ENCODE data around the gene AAGAB.
A peak's percentile ranks its signal among the peaks of the same experiment; 100 is the strongest.
"Not testable (repeated sequence)": the region's sequence is repeated elsewhere in the genome, so short reads cannot be mapped to it uniquely, and the experiment has no call there.

AAGAB gene

GRCh38 chr15:67251318-67251717, 3.1 kb downstream of the AAGAB start:
- no peak for DNase-seq

DNA sequence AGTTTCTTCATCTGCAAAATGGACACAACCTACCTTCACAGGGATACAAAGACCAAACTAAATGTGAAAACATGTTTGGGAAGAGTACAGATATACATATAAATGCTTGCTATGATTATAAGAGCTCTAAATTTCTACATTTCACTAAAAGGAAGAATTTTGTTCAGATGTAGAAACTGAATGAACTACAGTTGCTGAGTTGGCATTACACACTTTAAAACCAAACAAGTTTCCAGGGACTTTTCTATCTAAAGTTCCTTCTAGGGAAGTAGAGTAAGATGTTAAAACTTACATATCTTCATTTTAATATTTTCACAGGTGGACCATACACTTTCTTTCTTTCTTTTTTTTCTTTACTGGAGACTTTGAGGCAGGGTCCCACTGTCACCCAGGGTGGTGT, 4.6 kb downstream of the AAGAB start:
- DNase-seq, result no peak

DNA sequence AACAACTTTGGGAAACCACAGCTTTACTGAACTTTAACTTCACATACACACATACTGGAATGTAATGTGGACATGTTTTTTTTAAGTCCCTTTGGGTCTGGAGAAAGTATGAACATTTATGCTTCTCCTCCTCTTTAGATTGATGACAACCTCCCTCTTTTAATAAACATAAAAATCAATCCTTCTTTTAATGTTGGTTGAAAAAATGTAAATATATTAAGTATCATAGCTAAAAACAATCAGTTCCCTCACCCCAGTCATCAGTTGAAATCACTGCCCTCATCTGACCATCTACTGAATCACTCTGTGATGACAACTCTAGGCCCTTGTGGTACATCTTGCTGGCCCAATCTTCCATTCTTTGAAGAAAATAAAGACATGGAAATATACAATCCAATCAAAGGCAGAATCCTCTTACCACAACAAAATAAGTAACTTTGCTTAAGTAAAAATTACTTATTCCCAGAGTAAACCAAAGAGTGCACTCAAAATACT, 6.4 kb downstream of the AAGAB start:
- DNase-seq, result no peak

DNA sequence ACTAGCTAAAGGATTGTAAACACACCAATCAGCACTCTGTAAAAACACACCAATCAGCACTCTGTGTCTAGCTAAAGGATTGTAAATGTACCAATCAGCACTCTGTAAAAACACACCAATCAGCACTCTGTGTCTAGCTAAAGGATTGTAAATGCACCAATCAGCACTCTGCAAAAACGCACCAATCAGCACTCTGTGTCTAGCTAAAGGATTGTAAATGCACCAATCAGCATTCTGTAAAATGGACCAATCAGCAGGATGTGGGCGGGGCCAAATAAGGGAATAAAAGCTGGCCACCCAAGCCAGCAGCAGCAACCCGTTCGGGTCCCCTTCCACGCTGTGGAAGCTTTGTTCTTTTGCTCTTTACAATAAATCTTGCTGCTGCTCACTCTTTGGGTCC, 7.9 kb downstream of the AAGAB start:
- not testable (repeated sequence) for DNase-seq

GRCh38 chr15:67244971-67245478, 9.4 kb downstream of the AAGAB start:
- DNase-seq, result no peak

GRCh38 chr15:67242708-67243111, 11.8 kb downstream of the AAGAB start:
- DNase-seq, result no peak

- DNase-seq, result no peak
These were observed 13.2 kb downstream of the AAGAB start for GRCh38 chr15:67241132-67241855.

GRCh38 chr15:67240235-67241131, 14.0 kb downstream of the AAGAB start:
- peak; percentile 15 to 23 for DNase-seq

DNA sequence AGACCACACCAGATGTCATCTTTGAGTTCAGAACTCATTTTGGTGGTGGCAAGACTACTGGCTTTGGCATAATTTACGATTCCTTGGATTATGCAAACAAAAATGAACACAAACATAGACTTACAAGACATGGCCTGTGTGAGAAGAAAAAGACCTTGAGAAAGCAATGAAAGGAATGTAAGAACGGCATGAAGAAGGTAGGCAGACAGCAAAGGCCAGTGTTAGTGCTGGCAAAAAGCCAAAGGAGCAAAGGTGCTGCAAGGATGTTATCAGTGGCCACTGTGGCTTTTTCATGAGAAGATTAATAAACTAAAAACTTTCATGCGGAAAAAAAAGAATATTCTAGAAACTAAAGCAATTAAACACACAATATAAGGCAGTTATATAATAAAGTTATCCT, 21.9 kb downstream of the AAGAB start:
- no peak for DNase-seq

- no peak for DNase-seq
These were observed 24.0 kb downstream of the AAGAB start for GRCh38 chr15:67230504-67230903.

GRCh38 chr15:67228286-67228685, 26.2 kb downstream of the AAGAB start:
- no peak for DNase-seq

GRCh38 chr15:67227846-67228245, 26.6 kb downstream of the AAGAB start:
- DNase-seq, result no peak

GRCh38 chr15:67227431-67227830, 27.0 kb downstream of the AAGAB start:
- no peak for DNase-seq

- DNase-seq, result no peak
These were observed 29.1 kb downstream of the AAGAB start for GRCh38 chr15:67225336-67225735.

GRCh38 chr15:67224889-67225288, 29.6 kb downstream of the AAGAB start:
- no peak for DNase-seq

DNA sequence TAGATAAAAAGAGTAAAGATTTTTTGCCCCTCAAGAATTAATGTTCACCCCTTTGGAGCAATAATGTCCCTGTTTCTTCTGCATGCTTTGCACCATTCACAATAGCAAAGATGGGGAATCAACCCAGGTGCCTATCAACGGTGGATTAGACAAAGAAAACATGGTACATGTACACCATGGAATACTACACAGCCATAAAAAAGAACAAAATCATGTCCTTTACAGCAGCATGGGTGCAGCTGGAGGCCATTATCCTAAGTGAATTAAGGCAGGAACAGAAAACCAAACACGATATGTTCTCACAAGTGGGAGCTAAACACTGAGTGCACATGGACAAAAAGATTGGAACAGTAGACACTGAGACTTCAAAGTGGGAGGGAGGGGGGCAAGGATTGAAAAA, 35.2 kb downstream of the AAGAB start:
- no peak for DNase-seq

- DNase-seq, result no peak
These were observed 36.0 kb downstream of the AAGAB start for GRCh38 chr15:67218428-67218827.

DNA sequence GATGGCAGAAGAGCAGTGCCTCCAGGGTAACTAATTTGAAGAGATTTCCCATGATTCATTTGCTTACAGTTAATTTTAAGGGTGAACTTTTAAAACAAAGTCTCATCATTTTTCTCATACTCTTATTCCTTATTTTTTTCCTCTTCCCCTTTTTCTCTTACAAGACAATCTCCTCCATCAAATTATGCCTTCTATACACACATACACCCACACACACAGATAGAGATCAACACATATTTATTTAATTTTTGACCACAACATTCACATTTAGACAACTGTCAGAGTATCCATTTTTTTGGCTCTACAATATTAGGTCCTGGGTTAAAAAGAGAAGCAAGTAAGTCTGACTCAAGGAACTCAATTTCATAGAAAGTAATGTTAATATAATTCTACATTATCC, 37.6 kb downstream of the AAGAB start:
- DNase-seq, result no peak

- no peak for DNase-seq
These were observed 39.4 kb downstream of the AAGAB start for GRCh38 chr15:67215102-67215501.

- DNase-seq, result no peak
These were observed 41.6 kb downstream of the AAGAB start for GRCh38 chr15:67212684-67213367.

- DNase-seq, result no peak
These were observed 43.8 kb downstream of the AAGAB start for GRCh38 chr15:67210555-67211168.

GRCh38 chr15:67208396-67208795, 46.1 kb downstream of the AAGAB start:
- no peak for DNase-seq
